ENCODE results near the gene DYRK2.

DNA sequence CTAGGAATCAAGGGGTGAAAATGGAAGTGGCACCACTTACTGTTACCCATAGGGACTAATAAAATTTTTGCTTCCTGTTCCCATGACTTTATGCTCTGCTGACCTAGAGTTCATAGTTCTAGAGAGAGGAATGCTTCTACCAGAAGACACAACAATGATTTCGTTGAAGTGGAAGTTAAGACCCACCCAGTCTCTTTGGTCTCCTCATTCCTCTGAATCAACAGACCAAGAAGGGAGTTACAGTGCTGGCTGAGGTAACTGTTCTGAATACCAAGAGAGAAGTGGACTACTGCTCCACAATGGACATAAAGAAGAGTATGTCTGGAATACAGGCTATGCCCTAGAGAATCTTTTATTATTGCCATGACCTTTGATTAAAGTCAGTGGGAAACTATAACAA lies 23.5 kb upstream of the DYRK2 start:
- TF ChIP-seq, protein P1, sequence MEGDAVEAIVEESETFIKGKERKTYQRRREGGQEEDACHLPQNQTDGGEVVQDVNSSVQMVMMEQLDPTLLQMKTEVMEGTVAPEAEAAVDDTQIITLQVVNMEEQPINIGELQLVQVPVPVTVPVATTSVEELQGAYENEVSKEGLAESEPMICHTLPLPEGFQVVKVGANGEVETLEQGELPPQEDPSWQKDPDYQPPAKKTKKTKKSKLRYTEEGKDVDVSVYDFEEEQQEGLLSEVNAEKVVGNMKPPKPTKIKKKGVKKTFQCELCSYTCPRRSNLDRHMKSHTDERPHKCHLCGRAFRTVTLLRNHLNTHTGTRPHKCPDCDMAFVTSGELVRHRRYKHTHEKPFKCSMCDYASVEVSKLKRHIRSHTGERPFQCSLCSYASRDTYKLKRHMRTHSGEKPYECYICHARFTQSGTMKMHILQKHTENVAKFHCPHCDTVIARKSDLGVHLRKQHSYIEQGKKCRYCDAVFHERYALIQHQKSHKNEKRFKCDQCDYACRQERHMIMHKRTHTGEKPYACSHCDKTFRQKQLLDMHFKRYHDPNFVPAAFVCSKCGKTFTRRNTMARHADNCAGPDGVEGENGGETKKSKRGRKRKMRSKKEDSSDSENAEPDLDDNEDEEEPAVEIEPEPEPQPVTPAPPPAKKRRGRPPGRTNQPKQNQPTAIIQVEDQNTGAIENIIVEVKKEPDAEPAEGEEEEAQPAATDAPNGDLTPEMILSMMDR (IDR thresholded peaks at IDR 0.05): no peak
- no peak for TF ChIP-seq POLR2A (IDR thresholded peaks at IDR 0.05)
